GM21825 (cell line): ENCODE results near the gene CHMP1A.

ENCODE experiments used
- ATAC-seq: cut with Tn5 transposase; IDR thresholded peaks from one replicate; pipeline ENCODE4 v1.9.1; 2021; ENCODE audit warnings: mild to moderate bottlenecking, moderate library complexity; ENCODE audit not compliant: unreplicated experiment

Gene CHMP1A

GRCh38 chr16:89607937-89608740 lies 49.4 kb downstream of the CHMP1A start:
- ATAC-seq: no peak

- ATAC-seq: no peak
These were observed 50.1 kb downstream of the CHMP1A start for GRCh38 chr16:89607453-89607852.

DNA sequence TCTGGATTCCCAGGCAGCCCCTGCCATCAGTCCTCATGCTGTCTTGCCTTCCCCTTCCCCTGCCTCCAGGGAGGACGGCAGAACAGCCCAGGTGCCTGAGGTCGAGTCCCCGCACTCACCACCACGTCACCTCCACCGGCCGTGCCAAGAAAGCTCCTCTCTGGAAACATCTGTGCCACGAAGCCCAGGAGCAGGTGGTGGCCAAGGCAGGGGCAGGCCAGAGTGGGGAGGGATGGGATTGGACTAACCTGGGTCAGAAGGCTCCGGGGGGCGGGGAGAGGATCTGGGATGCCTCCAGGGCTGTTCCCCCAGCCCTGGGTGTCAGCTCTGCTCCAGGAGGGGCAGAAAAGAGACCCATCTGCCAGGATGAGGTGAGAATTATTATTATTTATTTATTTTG lies 51.5 kb downstream of the CHMP1A start:
- ATAC-seq: no peak

DNA sequence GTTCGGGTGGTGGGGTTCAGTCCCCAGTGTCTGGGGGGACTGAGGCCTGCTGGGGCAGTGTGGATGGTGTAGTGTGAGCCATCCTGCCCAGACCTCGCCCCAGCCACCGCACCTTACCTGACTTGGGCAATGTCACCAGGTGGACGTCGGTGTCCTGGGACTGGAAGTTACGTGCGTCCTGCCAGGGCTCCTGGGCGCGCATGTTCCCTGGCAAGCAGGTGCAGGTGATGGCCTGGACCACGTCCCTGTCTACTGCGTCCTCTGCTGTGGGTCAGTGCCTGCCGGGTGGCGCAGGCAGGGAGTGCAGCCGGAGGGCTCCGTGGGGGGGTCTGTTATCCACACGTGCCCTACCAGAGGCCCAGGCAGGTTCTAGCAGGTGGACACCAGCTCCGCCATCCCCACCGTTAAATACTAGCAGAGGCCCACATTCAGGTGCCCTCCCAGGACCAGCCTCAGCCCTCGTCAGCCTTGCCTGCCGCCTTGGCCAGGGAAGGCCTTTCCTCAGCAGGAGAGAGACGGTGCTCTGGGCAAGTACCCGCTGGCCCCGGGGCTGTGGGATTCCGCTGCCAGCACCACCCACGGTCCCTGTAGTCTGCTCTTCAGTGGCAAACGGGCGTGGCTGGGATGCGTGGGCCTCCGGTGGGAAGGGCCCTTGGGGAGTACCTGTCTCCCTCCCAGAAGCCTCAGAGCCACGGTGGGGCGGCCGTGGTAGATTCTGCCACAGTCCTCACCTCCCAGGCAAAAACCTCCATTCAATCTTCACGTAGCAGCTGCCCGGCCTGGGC lies 52.1 kb downstream of the CHMP1A start:
- no peak for ATAC-seq

- ATAC-seq: no peak
These were observed 52.7 kb downstream of the CHMP1A start for GRCh38 chr16:89604764-89605163.

- no peak for ATAC-seq
These were observed 54.4 kb downstream of the CHMP1A start for GRCh38 chr16:89602952-89603590.

- no peak for ATAC-seq
These were observed 55.1 kb downstream of the CHMP1A start for GRCh38 chr16:89602273-89602951.

- ATAC-seq: no peak
These were observed 55.6 kb downstream of the CHMP1A start for GRCh38 chr16:89601906-89602272.

- no peak for ATAC-seq
These were observed 56.6 kb downstream of the CHMP1A start for GRCh38 chr16:89600956-89601355.

GRCh38 chr16:89600427-89600826 lies 57.1 kb downstream of the CHMP1A start:
- ATAC-seq: no peak

DNA sequence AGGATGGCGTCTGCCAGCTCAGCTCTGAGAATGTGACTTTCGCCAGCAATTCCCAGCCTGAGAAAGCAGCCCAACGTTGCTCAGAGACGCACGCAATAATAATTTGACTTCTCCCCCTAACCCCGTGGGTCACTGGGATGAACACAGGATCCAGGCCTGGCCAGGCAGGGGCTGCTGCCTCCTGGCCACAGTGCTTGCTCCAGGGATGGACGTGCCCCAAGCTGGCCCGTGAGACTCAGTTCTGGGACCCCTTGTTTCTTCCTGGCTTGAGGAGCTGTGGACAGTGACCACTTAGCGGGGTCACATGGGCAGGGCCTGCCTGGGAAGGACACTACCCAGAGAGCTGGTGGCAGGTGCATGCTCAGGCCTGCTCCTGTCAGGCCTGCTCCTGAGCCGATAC lies 57.6 kb downstream of the CHMP1A start:
- no peak for ATAC-seq

DNA sequence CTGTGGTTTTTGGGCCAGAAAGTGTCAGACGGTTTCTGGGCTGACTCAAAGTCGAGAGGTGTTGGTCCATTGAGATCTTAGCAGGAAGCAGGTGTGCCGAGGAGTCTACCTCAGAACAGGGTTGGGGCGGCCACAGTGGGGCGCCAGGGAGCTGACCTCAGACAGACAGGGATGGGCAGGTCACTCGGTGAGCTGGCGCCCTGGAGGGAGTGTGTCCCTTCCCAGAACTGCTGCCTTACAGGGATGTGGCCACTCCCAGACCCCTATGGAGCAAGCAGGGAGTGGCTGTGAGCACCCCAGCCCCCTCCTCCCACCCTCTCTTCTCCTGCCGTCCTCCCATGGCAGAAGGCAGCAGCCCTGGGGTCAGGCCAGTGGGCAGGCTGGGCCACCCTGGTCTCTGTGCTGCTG lies 58.1 kb downstream of the CHMP1A start:
- ATAC-seq: no peak

GRCh38 chr16:89598199-89598598 lies 59.3 kb downstream of the CHMP1A start:
- ATAC-seq: no peak

DNA sequence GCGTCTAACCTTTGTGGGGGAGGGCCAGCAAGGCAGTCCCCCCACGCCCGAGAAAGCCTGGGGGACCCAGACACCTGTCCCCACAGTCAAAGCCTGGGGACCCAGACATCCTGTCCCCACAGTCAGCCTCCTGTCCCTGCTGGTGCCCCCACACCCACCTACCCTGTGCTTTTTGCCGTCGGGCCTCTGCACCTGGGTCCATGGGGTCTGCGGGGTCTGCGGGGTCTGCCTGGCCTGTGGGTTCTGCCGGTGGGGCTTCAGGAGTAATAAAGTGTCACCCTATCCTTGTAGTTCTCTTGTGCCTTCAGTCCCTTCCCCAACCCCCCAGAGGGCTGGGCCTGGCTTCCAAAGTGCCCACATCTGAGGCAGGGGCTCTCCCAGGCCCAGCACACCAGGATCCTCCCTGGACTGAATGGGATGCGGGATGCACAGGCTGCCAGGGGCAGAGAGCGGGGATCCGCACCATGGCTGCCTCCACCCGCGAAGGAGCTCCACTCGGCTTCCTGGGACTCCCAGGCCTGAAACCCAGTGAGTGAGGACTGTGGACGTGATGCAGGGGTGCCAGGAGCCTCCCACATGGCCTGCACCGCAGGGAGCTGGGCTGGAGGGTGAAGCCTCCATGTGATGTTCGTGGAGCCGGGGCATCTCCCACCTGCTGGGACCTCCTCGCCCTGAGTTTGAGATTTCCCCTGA lies 60.4 kb downstream of the CHMP1A start:
- no peak for ATAC-seq

DNA sequence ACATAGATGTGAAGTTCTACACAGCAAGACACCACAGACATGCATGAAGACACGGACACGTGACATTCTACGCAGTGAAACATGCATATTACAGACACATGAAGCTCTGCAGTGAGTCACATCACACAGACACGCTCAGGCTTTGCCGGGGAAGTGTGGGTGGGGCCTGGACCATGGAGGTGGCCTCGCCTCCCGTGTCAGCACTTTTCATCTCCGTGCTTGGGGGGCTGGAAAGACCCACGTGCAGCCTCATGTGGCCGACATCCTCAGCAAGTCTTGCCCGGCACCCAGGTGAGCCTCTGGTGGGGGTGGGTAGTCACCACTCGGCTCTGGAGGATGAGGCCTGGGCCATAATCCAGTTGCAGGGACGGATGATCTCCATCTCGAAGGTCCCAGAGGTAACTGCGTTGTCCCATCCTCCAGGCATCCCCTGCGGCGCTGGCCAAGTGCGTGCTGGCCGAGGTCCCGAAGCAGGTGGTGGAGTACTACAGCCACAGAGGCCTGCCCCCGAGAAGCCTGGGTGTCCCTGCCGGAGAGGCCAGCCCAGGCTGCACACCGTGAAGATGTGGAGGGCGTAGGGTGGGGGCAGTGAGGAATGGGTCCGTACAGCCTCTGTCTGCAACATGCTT lies 61.3 kb downstream of the CHMP1A start:
- no peak for ATAC-seq

GRCh38 chr16:89595330-89596060 lies 62.0 kb downstream of the CHMP1A start:
- no peak for ATAC-seq
